DND-41 (cell line): ENCODE data around the gene SERPINA3.

Experiments
- ATAC-seq: fragments of 200-7000 bp; cut with Tn5 transposase; 3 replicates; pipeline ENCODE4 v1.9.1; 2021; ENCODE audit warnings: low read depth; ENCODE audit not compliant: insufficient read depth
- DNase-seq: peaks from one replicate; pipeline ENCODE4 v3.0.0-alpha.2; 2020
- H2AFZ ChIP-seq: 2 replicates; pipeline ENCODE4 v1.6.0; 2012; ENCODE audit warnings: low read depth, low read length
- H3K27ac ChIP-seq: 2 replicates; pipeline ENCODE4 v1.5.1; 2012; ENCODE audit warnings: low read length, inconsistent platforms
- H3K27me3 ChIP-seq: fragments of 200-600 bp; sonication (generic); 2 replicates; pipeline ENCODE4 v1.6.0; 2012; ENCODE audit warnings: low read length, mild to moderate bottlenecking, inconsistent platforms; ENCODE audit not compliant: insufficient read depth, poor library complexity
- H3K36me3 ChIP-seq: 2 replicates; pipeline ENCODE4 v1.5.1; 2012; ENCODE audit warnings: low read length, inconsistent platforms; ENCODE audit not compliant: insufficient read depth
- H3K4me1 ChIP-seq: 2 replicates; pipeline ENCODE4 v1.5.1; 2012; ENCODE audit warnings: mild to moderate bottlenecking, low read length; ENCODE audit not compliant: insufficient read depth
- H3K4me2 ChIP-seq: 2 replicates; pipeline ENCODE4 v1.6.0; 2012; ENCODE audit warnings: mild to moderate bottlenecking, moderate library complexity, low read length, inconsistent platforms; ENCODE audit not compliant: insufficient read depth
- H3K4me3 ChIP-seq, 2 experiments: fragments of 200-600 bp in 1 of 2; shearing (Covaris generic) in 1 of 2; 2 replicates each; pipeline ENCODE4 v1.5.1; 2012 to 2016; ENCODE audit warnings: inconsistent platforms in 2 of 2, low read length in 2 of 2, mild to moderate bottlenecking in 2 of 2, low read depth in 1 of 2, moderate library complexity in 1 of 2
- H3K79me2 ChIP-seq: 2 replicates; pipeline ENCODE4 v1.6.0; 2012; ENCODE audit warnings: low read length, inconsistent platforms; ENCODE audit not compliant: insufficient read depth
- H3K9ac ChIP-seq: 2 replicates; pipeline ENCODE4 v1.6.0; 2012; ENCODE audit warnings: low read depth, mild to moderate bottlenecking, inconsistent platforms, low read length, moderate library complexity
- H3K9me3 ChIP-seq: 2 replicates; pipeline ENCODE4 v1.5.1; 2012; ENCODE audit warnings: low read length, moderate library complexity, mild to moderate bottlenecking, inconsistent platforms; ENCODE audit not compliant: insufficient read depth, severe bottlenecking
- H4K20me1 ChIP-seq: 2 replicates; pipeline ENCODE4 v1.6.0; 2012; ENCODE audit warnings: low read length; ENCODE audit not compliant: insufficient read depth
- EZH2 ChIP-seq: IDR thresholded peaks from 3 replicates; pipeline ENCODE4 v1.6.1; 2012; ENCODE audit warnings: borderline replicate concordance, low read depth, mild to moderate bottlenecking, moderate library complexity, low read length, inconsistent platforms; ENCODE audit not compliant: severe bottlenecking
- TF ChIP-seq, protein P1 (sequence below): IDR thresholded peaks from 2 replicates; pipeline ENCODE4 v1.5.1; 2012; ENCODE audit warnings: borderline replicate concordance, low read length, moderate library complexity, mild to moderate bottlenecking; ENCODE audit not compliant: poor library complexity, severe bottlenecking; ENCODE audit errors: extremely low read depth

Gene SERPINA3

GRCh38 chr14:94611179-94611578, 1.0 kb upstream of the SERPINA3 start:
- DNase-seq (no peak), ATAC-seq (no peak)
- H3K36me3 ChIP-seq: no peaks in the 10 kb centered on the region
- no peaks in the 10 kb centered on the region for H3K9me3 ChIP-seq
- TF ChIP-seq, protein P1, sequence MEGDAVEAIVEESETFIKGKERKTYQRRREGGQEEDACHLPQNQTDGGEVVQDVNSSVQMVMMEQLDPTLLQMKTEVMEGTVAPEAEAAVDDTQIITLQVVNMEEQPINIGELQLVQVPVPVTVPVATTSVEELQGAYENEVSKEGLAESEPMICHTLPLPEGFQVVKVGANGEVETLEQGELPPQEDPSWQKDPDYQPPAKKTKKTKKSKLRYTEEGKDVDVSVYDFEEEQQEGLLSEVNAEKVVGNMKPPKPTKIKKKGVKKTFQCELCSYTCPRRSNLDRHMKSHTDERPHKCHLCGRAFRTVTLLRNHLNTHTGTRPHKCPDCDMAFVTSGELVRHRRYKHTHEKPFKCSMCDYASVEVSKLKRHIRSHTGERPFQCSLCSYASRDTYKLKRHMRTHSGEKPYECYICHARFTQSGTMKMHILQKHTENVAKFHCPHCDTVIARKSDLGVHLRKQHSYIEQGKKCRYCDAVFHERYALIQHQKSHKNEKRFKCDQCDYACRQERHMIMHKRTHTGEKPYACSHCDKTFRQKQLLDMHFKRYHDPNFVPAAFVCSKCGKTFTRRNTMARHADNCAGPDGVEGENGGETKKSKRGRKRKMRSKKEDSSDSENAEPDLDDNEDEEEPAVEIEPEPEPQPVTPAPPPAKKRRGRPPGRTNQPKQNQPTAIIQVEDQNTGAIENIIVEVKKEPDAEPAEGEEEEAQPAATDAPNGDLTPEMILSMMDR: no peak
- no peak for TF ChIP-seq EZH2
- H3K27me3 ChIP-seq: peaks cover 3% of the 10 kb centered on the region
- H3K4me1 ChIP-seq: no peaks in the 10 kb centered on the region
- H3K4me2 ChIP-seq: no peak overlapping the region
- no peak overlapping the region for H2AFZ ChIP-seq
- no peak overlapping the region for H3K9ac ChIP-seq
- no peak overlapping the region for H3K4me3 ChIP-seq
- H4K20me1 ChIP-seq: no peaks in the 10 kb centered on the region
- no peaks in the 10 kb centered on the region for H3K79me2 ChIP-seq
- no peak overlapping the region for H3K27ac ChIP-seq

DNA sequence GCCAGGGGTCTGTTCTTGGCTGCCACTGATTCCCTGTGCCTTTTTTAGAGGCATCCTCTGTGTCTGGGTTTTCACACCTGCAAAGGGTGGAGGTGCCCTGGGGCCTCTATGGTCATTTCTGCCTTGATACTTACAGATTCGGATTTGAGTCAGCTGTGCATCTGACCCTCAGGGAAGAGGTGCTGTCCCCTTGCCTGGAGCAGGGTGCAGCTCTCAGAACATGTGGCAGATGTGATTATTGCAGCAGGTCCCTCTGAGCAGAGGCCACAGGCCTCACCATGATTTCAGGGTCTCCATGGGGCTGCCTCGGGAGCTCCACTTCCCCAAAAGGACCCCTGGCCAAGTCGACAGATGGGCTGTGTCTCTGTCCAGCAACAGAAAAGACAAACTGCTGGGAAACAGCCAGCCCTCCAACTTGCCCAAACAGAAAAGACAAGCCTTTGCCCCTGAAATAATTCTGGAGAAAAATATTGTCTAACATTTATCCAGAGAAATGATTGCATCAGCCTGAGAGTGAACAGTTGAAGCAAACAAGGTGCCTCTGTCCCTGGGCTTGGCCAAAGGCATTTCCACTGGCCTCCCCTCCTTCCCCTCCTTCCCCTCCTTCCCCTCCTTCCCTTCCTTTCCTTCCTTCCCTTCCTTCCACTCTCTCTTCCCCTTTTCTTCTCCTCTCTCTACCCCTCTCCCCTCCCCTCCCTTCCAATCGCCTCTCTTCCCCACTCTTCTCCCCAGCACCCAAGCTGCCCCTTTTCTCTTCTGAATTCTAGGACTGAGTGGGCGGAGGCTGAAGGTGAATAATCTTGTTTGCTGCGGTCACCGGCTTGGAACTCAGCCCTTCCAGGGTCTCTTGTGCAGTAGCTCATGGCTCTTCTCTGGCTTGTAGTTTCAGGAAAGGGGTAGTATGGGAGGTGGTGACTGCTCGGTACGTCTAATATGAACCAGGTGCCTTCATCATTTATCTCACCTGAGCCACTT, 676 bp downstream of the SERPINA3 start:
- no peak overlapping the region for H3K4me2 ChIP-seq
- TF ChIP-seq EZH2: no peak
- TF ChIP-seq, protein P1: no peak
- no peaks in the 10 kb centered on the region for H3K4me1 ChIP-seq
- peaks cover 4% of the 10 kb centered on the region for H3K9me3 ChIP-seq
- no peaks in the 10 kb centered on the region for H4K20me1 ChIP-seq
- H3K27me3 ChIP-seq: peaks cover 3% of the 10 kb centered on the region
- DNase-seq: no peak
- no peak overlapping the region for H2AFZ ChIP-seq
- no peaks in the 10 kb centered on the region for H3K79me2 ChIP-seq
- H3K4me3 ChIP-seq: no peak overlapping the region
- no peaks in the 10 kb centered on the region for H3K36me3 ChIP-seq
- no peak for ATAC-seq
- H3K27ac ChIP-seq: no peak overlapping the region
- no peak overlapping the region for H3K9ac ChIP-seq

- Histone ChIP-seq H2AFZ (no peak overlapping the region), H3K36me3 (no peaks in the 10 kb centered on the region), H3K4me2 (no peak overlapping the region), H3K9ac (no peak overlapping the region), H3K79me2 (no peaks in the 10 kb centered on the region), H3K27me3 (peaks cover 3% of the 10 kb centered on the region), H3K4me1 (no peaks in the 10 kb centered on the region), H3K4me3 (no peak overlapping the region), H3K27ac (no peak overlapping the region), H4K20me1 (no peaks in the 10 kb centered on the region), H3K9me3 (peaks cover 11% of the 10 kb centered on the region)
- no peak for DNase-seq
- no peak for ATAC-seq
- no peak for TF ChIP-seq EZH2
- TF ChIP-seq, protein P1: no peak
Measured at GRCh38 chr14:94613720-94614644, 1.8 kb downstream of the SERPINA3 start.
